ENCODE measurements around the gene MDP1. TPM values are rescaled to one million over a fixed set of nuclear protein-coding genes. Genes with fewer than 3 reads are reported as not detected.
A peak's percentile ranks its signal among the peaks of the same experiment; 100 is the strongest.

MDP1 gene
- total RNA-seq, 1 experiment from 2014 or later, result 18.8 TPM

GRCh38 chr14:24219521-24219920, 3.7 kb upstream of the MDP1 start:
- H4K20me1 ChIP-seq (ENCODE audit: control insufficient read depth, insufficient read depth, insufficient read length), result no peaks in the 10 kb centered on the region
- no peaks in the 10 kb centered on the region for H3K9me3 ChIP-seq (ENCODE audit: control insufficient read depth, low read depth, low read length)
- H3K4me2 ChIP-seq (ENCODE audit: insufficient read depth, insufficient read length, low read length), result no peak overlapping the region
- H2BK5ac ChIP-seq (ENCODE audit: insufficient read length, low read length), result no peak overlapping the region
- H2BK12ac ChIP-seq (ENCODE audit: insufficient read length, low read depth, low read length), result no peak overlapping the region
- Mint-ChIP-seq H3K27ac (peak overlapping the region in 1 of 3 experiments; percentile 46; a peak in 2 of 7 replicates), H3K9me3 (no peaks in the 10 kb centered on the region), H3K4me1 (peaks cover 7 to 9% of the 10 kb centered on the region in 2 experiments), H3K27me3 (ENCODE audit: low read depth) (no peaks in the 10 kb centered on the region), H3K36me3 (ENCODE audit: insufficient read depth in 1 of 3, low read depth in 3 of 3) (peaks cover 0 to 13% (median 11%) of the 10 kb centered on the region in 3 experiments; a peak in 5 of 7 replicates), H3K4me3 (no peak overlapping the region)
- DNase-seq, result no peak
- no peaks in the 10 kb centered on the region for H3K27me3 ChIP-seq (ENCODE audit: insufficient read depth, low read length)
- H3K4ac ChIP-seq (ENCODE audit: low read depth, low read length), result no peak overlapping the region
- no peaks in the 10 kb centered on the region for H3K4me1 ChIP-seq (ENCODE audit: insufficient read depth, low read length)
- peaks cover 3% of the 10 kb centered on the region; the same call in 1 of the 2 replicates for H3K79me2 ChIP-seq (ENCODE audit: insufficient read depth, low read length)
- H2AFZ ChIP-seq (ENCODE audit: low read length), result no peak overlapping the region
- no peak overlapping the region for H2AK5ac ChIP-seq (ENCODE audit: insufficient read length, low read length)
- H3T11ph ChIP-seq (ENCODE audit: low read length), result no peak overlapping the region
- H4K8ac ChIP-seq (replicated peaks; ENCODE audit: insufficient read length, low read depth, low read length), result no peak overlapping the region
- H2BK20ac ChIP-seq (ENCODE audit: low read depth, low read length, poor library complexity, severe bottlenecking), result no peak overlapping the region
- no peak overlapping the region for H3K23ac ChIP-seq (ENCODE audit: insufficient read length, low read depth, low read length)
- H3K9ac ChIP-seq (ENCODE audit: extremely low read depth, insufficient read length, low read length), result no peak overlapping the region
- H3K18ac ChIP-seq (ENCODE audit: insufficient read length, low read depth, low read length), result no peak overlapping the region
- no peak overlapping the region for H3K56ac ChIP-seq (ENCODE audit: insufficient read length, low read depth, low read length)
- no peak overlapping the region for H4K91ac ChIP-seq (ENCODE audit: insufficient read length, low read depth, low read length)
- peaks cover 11% of the 10 kb centered on the region for H3K79me1 ChIP-seq (ENCODE audit: insufficient read depth, low read depth, low read length, poor library complexity, severe bottlenecking)
- H3K27ac ChIP-seq (ENCODE audit: insufficient read length, low read depth, low read length), result no peak overlapping the region
- WGBS (ENCODE audit: extremely low coverage, insufficient read length, low lambda C conversion rate), result no CpG with 5 or more reads among the region's 3 CpGs
- H3K23me2 ChIP-seq (ENCODE audit: insufficient read length, low read depth, low read length, poor library complexity, severe bottlenecking), result peaks cover 8% of the 10 kb centered on the region
- no peak overlapping the region for H4K5ac ChIP-seq (ENCODE audit: insufficient read length, low read depth, low read length)
- no peak for TF ChIP-seq CTCF (conservative IDR thresholded peaks at IDR 0.05)
- H2BK120ac ChIP-seq (ENCODE audit: low read depth, low read length, poor library complexity, severe bottlenecking), result no peak overlapping the region
- no peak overlapping the region for H3K14ac ChIP-seq (ENCODE audit: insufficient read depth, low read length)
- no peak overlapping the region for H2BK15ac ChIP-seq (ENCODE audit: low read depth, low read length)
